ENCODE results near the gene PLD6.

Gene PLD6

GRCh38 chr17:17226451-17227265 lies 20.5 kb upstream of the PLD6 start:
- H3K4me3 ChIP-seq (ENCODE audit: low read depth, low read length): no peak overlapping the region
- TF ChIP-seq CTCF (IDR thresholded peaks at IDR 0.05; ENCODE audit: borderline replicate concordance, insufficient read depth, low read depth, low read length): no peak

GRCh38 chr17:17225901-17226300 lies 19.8 kb upstream of the PLD6 start:
- TF ChIP-seq CTCF (IDR thresholded peaks at IDR 0.05; ENCODE audit: borderline replicate concordance, insufficient read depth, low read depth, low read length): no peak
- no peak overlapping the region for H3K4me3 ChIP-seq (ENCODE audit: low read depth, low read length)

GRCh38 chr17:17224137-17224536 lies 18.0 kb upstream of the PLD6 start:
- TF ChIP-seq CTCF (IDR thresholded peaks at IDR 0.05; ENCODE audit: borderline replicate concordance, insufficient read depth, low read depth, low read length): no peak
- H3K4me3 ChIP-seq (ENCODE audit: low read depth, low read length): no peak overlapping the region

- H3K4me3 ChIP-seq (ENCODE audit: low read depth, low read length): no peak overlapping the region
- no peak for TF ChIP-seq CTCF (IDR thresholded peaks at IDR 0.05; ENCODE audit: borderline replicate concordance, insufficient read depth, low read depth, low read length)
Observed at GRCh38 chr17:17223736-17224135, 17.6 kb upstream of the PLD6 start.

- no peak for TF ChIP-seq CTCF (IDR thresholded peaks at IDR 0.05; ENCODE audit: borderline replicate concordance, insufficient read depth, low read depth, low read length)
- H3K4me3 ChIP-seq (ENCODE audit: low read depth, low read length): no peak overlapping the region
Observed at GRCh38 chr17:17221329-17221728, 15.2 kb upstream of the PLD6 start.

GRCh38 chr17:17220529-17220928 lies 14.4 kb upstream of the PLD6 start:
- no peak for TF ChIP-seq CTCF (IDR thresholded peaks at IDR 0.05; ENCODE audit: borderline replicate concordance, insufficient read depth, low read depth, low read length)
- H3K4me3 ChIP-seq (ENCODE audit: low read depth, low read length): no peak overlapping the region

GRCh38 chr17:17217995-17218394 lies 11.9 kb upstream of the PLD6 start:
- no peak for TF ChIP-seq CTCF (IDR thresholded peaks at IDR 0.05; ENCODE audit: borderline replicate concordance, insufficient read depth, low read depth, low read length)
- no peak overlapping the region for H3K4me3 ChIP-seq (ENCODE audit: low read depth, low read length)

Measured in GM12875 (cell line).